HCT116 (cell line): ENCODE results near the gene KIF3C. TPM values are rescaled to one million over a fixed set of nuclear protein-coding genes. Genes with fewer than 3 reads are reported as not detected.
A peak's percentile ranks its signal among the peaks of the same experiment; 100 is the strongest.

Source experiments
- ATAC-seq: fragments of 200-7000 bp; cut with Tn5 transposase; 2 replicates; pipeline ENCODE4 v1.9.1; 2020; ENCODE audit warnings: mild to moderate bottlenecking, moderate library complexity
- BruUV-seq: library from RNA; stranded (reverse); fragments of 400-500 nt; replicated peaks from 2 replicates; lab custom pipeline; 2021; lab: Mats Ljungman, UMichigan
- CTCF ChIA-PET: fragments of 300-600 bp; sonication (Branson Sonifier 250); formaldehyde crosslinking; loops from one replicate; lab custom pipeline; 2021; ENCODE audit warnings: antibody characterized with exemption; lab: Charles Lee
- POLR2A ChIA-PET: fragments of 300-600, 350-600 bp; sonication (Branson Sonifier 250); formaldehyde crosslinking; loops from one replicate; lab custom pipeline; 2021; ENCODE audit warnings: antibody characterized with exemption; lab: Charles Lee
- RAD21 ChIA-PET, 2 experiments: fragments of 300-600 bp; sonication (Branson Sonifier 250); formaldehyde crosslinking; loops; one replicate each; lab custom pipeline; 2023; ENCODE audit warnings: low total read pairs in 2 of 2; ENCODE audit not compliant: uncharacterized antibody in 2 of 2, unreplicated experiment in 2 of 2, low non-redundant PET in 1 of 2; lab: Charles Lee
- DNase-seq: peaks from one replicate; pipeline ENCODE4 v3.0.0-alpha.2; 2010; ENCODE audit warnings: low read depth, low spot score
- H2AFZ ChIP-seq: fragments of 200-600 bp; shearing (Covaris generic), sonication (generic); 2 replicates; pipeline ENCODE4 v1.6.1; 2017; ENCODE audit warnings: low read depth, mixed run types, mixed read lengths, antibody characterized with exemption, low read length; ENCODE audit not compliant: poor library complexity, severe bottlenecking
- H3K27ac ChIP-seq: 2 replicates; pipeline ENCODE4 v1.5.1; 2012; ENCODE audit warnings: low read depth, low read length
- H3K27me3 ChIP-seq: fragments of 200-600 bp; sonication (generic); 2 replicates; pipeline ENCODE4 v1.6.1; 2016; ENCODE audit warnings: mixed run types, low read length, mixed read lengths; ENCODE audit not compliant: insufficient read depth
- H3K36me3 ChIP-seq, 2 experiments: fragments of 200-500 bp in 1 of 2; fragments of 200-600 bp in 1 of 2; sonication (Bioruptor generic) in 1 of 2; sonication (generic) in 1 of 2; 2 replicates each; pipeline versions ENCODE4 v1.5.1 to v1.6.1; 2014 to 2016; ENCODE audit warnings: low read length in 2 of 2, inconsistent platforms in 1 of 2, mixed read lengths in 1 of 2, mixed run types in 1 of 2; ENCODE audit not compliant: insufficient read depth in 2 of 2, control insufficient read depth in 1 of 2
- H3K4me1 ChIP-seq, 2 experiments: fragments of 200-600 bp in 1 of 2; sonication (generic) in 1 of 2; 2 replicates each; pipeline versions ENCODE4 v1.5.1 to v1.6.1; 2012 to 2017; ENCODE audit warnings: low read length in 2 of 2, inconsistent platforms in 1 of 2, mild to moderate bottlenecking in 1 of 2, mixed read lengths in 1 of 2, mixed run types in 1 of 2, moderate library complexity in 1 of 2; ENCODE audit not compliant: insufficient read depth in 2 of 2, control insufficient read depth in 1 of 2
- H3K4me2 ChIP-seq: fragments of 200-600 bp; sonication (generic); 2 replicates; pipeline ENCODE4 v1.6.1; 2017; ENCODE audit warnings: mixed run types, low read length, mixed read lengths
- H3K4me3 ChIP-seq, 2 experiments: fragments of 200-600 bp in 1 of 2; sonication (generic) in 1 of 2; replicated peaks in 1 of 2; 2 replicates each; pipeline ENCODE4 v1.5.1; 2011 to 2016; ENCODE audit warnings: low read length in 2 of 2, control low read depth in 1 of 2, low read depth in 1 of 2, mild to moderate bottlenecking in 1 of 2, mixed read lengths in 1 of 2, mixed run types in 1 of 2
- H3K79me2 ChIP-seq: fragments of 200-600 bp; sonication (generic); 2 replicates; pipeline ENCODE4 v1.6.1; 2017; ENCODE audit warnings: mild to moderate bottlenecking, mixed run types, low read length, moderate library complexity, mixed read lengths; ENCODE audit not compliant: insufficient read depth
- H3K9ac ChIP-seq: fragments of 200-600 bp; sonication (generic); 2 replicates; pipeline ENCODE4 v1.6.1; 2016; ENCODE audit warnings: low read length, mixed read lengths
- H3K9me2 ChIP-seq: fragments of 200-600 bp; sonication (generic), shearing (Covaris generic); 2 replicates; pipeline ENCODE4 v1.6.1; 2017; ENCODE audit warnings: mixed run types, mild to moderate bottlenecking, moderate library complexity; ENCODE audit not compliant: insufficient read depth
- H3K9me3 ChIP-seq, 2 experiments: fragments of 200-500 bp in 1 of 2; fragments of 200-600 bp in 1 of 2; sonication (Bioruptor generic) in 1 of 2; sonication (generic) in 1 of 2; 2 replicates each; pipeline ENCODE4 v1.6.1; 2014 to 2017; ENCODE audit warnings: low read length in 2 of 2, mixed read lengths in 2 of 2, inconsistent platforms in 1 of 2, low read depth in 1 of 2, mild to moderate bottlenecking in 1 of 2, mixed run types in 1 of 2, moderate library complexity in 1 of 2; ENCODE audit not compliant: control insufficient read depth in 1 of 2, insufficient read depth in 1 of 2
- H4K20me1 ChIP-seq: fragments of 200-600 bp; sonication (generic), shearing (Covaris generic); 2 replicates; pipeline ENCODE4 v1.6.1; 2017; ENCODE audit warnings: mixed run types, mild to moderate bottlenecking, moderate library complexity; ENCODE audit not compliant: insufficient read depth
- ATF3 ChIP-seq: IDR thresholded peaks from 2 replicates; pipeline ENCODE4 v1.6.1; 2012
- CEBPB ChIP-seq: IDR thresholded peaks from 2 replicates; pipeline ENCODE4 v1.6.1; 2012; ENCODE audit warnings: low read depth
- EGR1 ChIP-seq: IDR thresholded peaks from 2 replicates; pipeline ENCODE4 v1.6.1; 2012; ENCODE audit warnings: low read depth
- FOSL1 ChIP-seq: IDR thresholded peaks from 2 replicates; pipeline ENCODE4 v1.6.1; 2012; ENCODE audit warnings: low read depth
- POLR2AphosphoS5 ChIP-seq: IDR thresholded peaks from 2 replicates; pipeline ENCODE4 v1.6.1; 2011; ENCODE audit warnings: mild to moderate bottlenecking, low read depth, low read length, moderate library complexity
- REST ChIP-seq: IDR thresholded peaks from 2 replicates; pipeline ENCODE4 v1.6.1; 2012; ENCODE audit warnings: low read depth
- SRF ChIP-seq: IDR thresholded peaks from 2 replicates; pipeline ENCODE4 v1.6.1; 2012; ENCODE audit warnings: low read depth
- TCF7L2 ChIP-seq: IDR thresholded peaks from 2 replicates; pipeline ENCODE4 v1.7.0; 2011; ENCODE audit warnings: borderline replicate concordance, inconsistent platforms; ENCODE audit not compliant: insufficient read depth, insufficient read length; ENCODE audit errors: extremely low read depth
- ZBTB33 ChIP-seq: IDR thresholded peaks from 2 replicates; pipeline ENCODE4 v1.6.1; 2011; ENCODE audit warnings: mild to moderate bottlenecking, low read length, moderate library complexity; ENCODE audit not compliant: insufficient replicate concordance; ENCODE audit errors: extremely low read depth
- ZNF274 ChIP-seq: fragments of 200-500 bp; sonication (Bioruptor generic); IDR thresholded peaks from 2 replicates; pipeline ENCODE4 v1.6.1; 2014; ENCODE audit warnings: mild to moderate bottlenecking, low read depth, low read length, inconsistent platforms
- intact Hi-C: fragments of 100-400 bp; cut with micrococcal nuclease; formaldehyde crosslinking; loops from 2 replicates; pipeline ENCODE4 v1.10.0; 2022
- total RNA-seq: library from RNA; stranded (reverse); gene quantifications from one replicate; pipeline ENCODE4 v1.2.1, GENCODE V29; 2021; ENCODE audit not compliant: unreplicated experiment

The KIF3C gene
- total RNA-seq, 1 experiment from 2014 or later = 5.4 TPM

- ATAC-seq = no peak
- TF ChIP-seq ZNF274 = no peak
- TF ChIP-seq CEBPB = no peak
- no peak for TF ChIP-seq POLR2AphosphoS5
- TF ChIP-seq REST = no peak
- no peak for TF ChIP-seq ZBTB33
- TF ChIP-seq ATF3 = no peak
- TF ChIP-seq EGR1 = no peak
- TF ChIP-seq SRF = no peak
- TF ChIP-seq TCF7L2 = no peak
- no peak for TF ChIP-seq FOSL1
- TF ChIP-seq, all 23 proteins: peak for 0
Measured at GRCh38 chr2:26011609-26011989, 29.3 kb upstream of the KIF3C start.

More at GRCh38 chr2:26011609-26011989, 29.3 kb upstream of the KIF3C start:
- POLR2A ChIA-PET = interaction anchor here (0.8 to 1.3 kb wide), 2 partner anchors 12 to 14 kb away, joined by 4 to 7 read pairs; no protein-coding TSS in a partner anchor
- RAD21 ChIA-PET = interaction anchor here (0.6 kb wide), 2 partner anchors 8 to 58 kb away, joined by 3 to 4 read pairs; no protein-coding TSS in a partner anchor
- Histone ChIP-seq H3K9me2 (no peaks in the 10 kb centered on the region), H3K4me2 (peak overlapping the region; percentile 65), H3K27me3 (no peaks in the 10 kb centered on the region), H3K4me1 (peaks cover 44 to 53% of the 10 kb centered on the region in 2 experiments), H3K9ac (peak overlapping the region; percentile 35), H3K4me3 (peak overlapping the region in 1 of 2 experiments; percentile 33; a peak in 3 of 4 replicates), H3K9me3 (no peaks in the 10 kb centered on the region), H3K79me2 (no peaks in the 10 kb centered on the region), H4K20me1 (no peaks in the 10 kb centered on the region), H3K36me3 (no peaks in the 10 kb centered on the region), H3K27ac (peak overlapping the region; percentile 60), H2AFZ (no peak overlapping the region)
- DNase-seq = no peak
- BruUV-seq = no TSS peak
- CTCF ChIA-PET = interaction anchor here (1.5 kb wide), 1 partner anchor 20 kb away, joined by 6 read pairs; no protein-coding TSS in a partner anchor
- intact Hi-C loops = no loop called here
